Colon (tissue), 2 donors: Measurements from ENCODE around the gene CCDC33.

Experiments used
- FAIRE-seq: peaks from 2 replicates; lab custom pipeline; 2012; peaks lifted over from hg19 to GRCh38; lab: Jason Lieb, UNC
- donor health status: control.
- donor health status: control.

CCDC33 gene

GRCh38 chr15:74314795-74315438 is 78.8 kb downstream of the CCDC33 start:
- no peak for FAIRE-seq

- no peak for FAIRE-seq
Measured at GRCh38 chr15:74315626-74316025, 79.5 kb downstream of the CCDC33 start.

- no peak for FAIRE-seq
Measured at GRCh38 chr15:74316141-74316540, 80.0 kb downstream of the CCDC33 start.

GRCh38 chr15:74317820-74318375 is 81.8 kb downstream of the CCDC33 start:
- no peak for FAIRE-seq

GRCh38 chr15:74318376-74319137 is 82.4 kb downstream of the CCDC33 start:
- FAIRE-seq: no peak

- no peak for FAIRE-seq
Measured at GRCh38 chr15:74319138-74319460, 83.0 kb downstream of the CCDC33 start.

GRCh38 chr15:74319596-74320351 is 83.6 kb downstream of the CCDC33 start:
- FAIRE-seq: no peak

- no peak for FAIRE-seq
Measured at GRCh38 chr15:74320352-74321247, 84.5 kb downstream of the CCDC33 start.

GRCh38 chr15:74322558-74323180 is 86.5 kb downstream of the CCDC33 start:
- FAIRE-seq: no peak

GRCh38 chr15:74324714-74325113 is 88.6 kb downstream of the CCDC33 start:
- no peak for FAIRE-seq

GRCh38 chr15:74326746-74327145 is 90.6 kb downstream of the CCDC33 start:
- no peak for FAIRE-seq

GRCh38 chr15:74327756-74328155 is 91.6 kb downstream of the CCDC33 start:
- FAIRE-seq: no peak

GRCh38 chr15:74328331-74329056 is 92.4 kb downstream of the CCDC33 start:
- FAIRE-seq: no peak

- no peak for FAIRE-seq
Measured at GRCh38 chr15:74330861-74331408, 94.8 kb downstream of the CCDC33 start.

GRCh38 chr15:74332011-74332410 is 95.9 kb downstream of the CCDC33 start:
- FAIRE-seq: no peak

GRCh38 chr15:74332611-74333010 is 96.5 kb downstream of the CCDC33 start:
- no peak for FAIRE-seq

GRCh38 chr15:74333093-74333492 is 97.0 kb downstream of the CCDC33 start:
- FAIRE-seq: no peak

- FAIRE-seq: no peak
Measured at GRCh38 chr15:74333662-74334061, 97.5 kb downstream of the CCDC33 start.

GRCh38 chr15:74334127-74334526 is 98.0 kb downstream of the CCDC33 start:
- FAIRE-seq: no peak

GRCh38 chr15:74335396-74335795 is 99.3 kb downstream of the CCDC33 start:
- FAIRE-seq: no peak
